HUES64 (cell line): ENCODE measurements around the gene CXCL1.

Experiments used
- H3K27ac ChIP-seq: 2 replicates; pipeline ENCODE4 v1.7.0; 2013; ENCODE audit warnings: low read depth, low read length, inconsistent platforms
- H3K27me3 ChIP-seq: 2 replicates; pipeline ENCODE4 v1.6.1; 2013; ENCODE audit warnings: mild to moderate bottlenecking, low read length; ENCODE audit not compliant: insufficient read depth
- H3K36me3 ChIP-seq: 2 replicates; pipeline ENCODE4 v1.6.1; 2013; ENCODE audit warnings: mild to moderate bottlenecking, low read length; ENCODE audit not compliant: insufficient read depth
- H3K4me1 ChIP-seq: 2 replicates; pipeline ENCODE4 v1.6.1; 2013; ENCODE audit warnings: mild to moderate bottlenecking, low read length, moderate library complexity; ENCODE audit not compliant: insufficient read depth
- H3K4me3 ChIP-seq: 2 replicates; pipeline ENCODE4 v1.5.1; 2013; ENCODE audit warnings: mild to moderate bottlenecking, low read length, moderate library complexity
- H3K9ac ChIP-seq: 2 replicates; pipeline ENCODE4 v1.6.1; 2013; ENCODE audit warnings: mild to moderate bottlenecking, low read depth, low read length
- H3K9me3 ChIP-seq: 2 replicates; pipeline ENCODE4 v1.6.1; 2013; ENCODE audit warnings: low read depth, low read length; ENCODE audit not compliant: insufficient read depth
- WGBS: fragments of 150-250, 120-280 bp; methylation state at CpG from one replicate; pipeline ENCODE4 v1.1.7; 2013; ENCODE audit warnings: missing lambda C conversion rate; 5-methylcytosine and 5-hydroxymethylcytosine counted together

The CXCL1 gene

DNA sequence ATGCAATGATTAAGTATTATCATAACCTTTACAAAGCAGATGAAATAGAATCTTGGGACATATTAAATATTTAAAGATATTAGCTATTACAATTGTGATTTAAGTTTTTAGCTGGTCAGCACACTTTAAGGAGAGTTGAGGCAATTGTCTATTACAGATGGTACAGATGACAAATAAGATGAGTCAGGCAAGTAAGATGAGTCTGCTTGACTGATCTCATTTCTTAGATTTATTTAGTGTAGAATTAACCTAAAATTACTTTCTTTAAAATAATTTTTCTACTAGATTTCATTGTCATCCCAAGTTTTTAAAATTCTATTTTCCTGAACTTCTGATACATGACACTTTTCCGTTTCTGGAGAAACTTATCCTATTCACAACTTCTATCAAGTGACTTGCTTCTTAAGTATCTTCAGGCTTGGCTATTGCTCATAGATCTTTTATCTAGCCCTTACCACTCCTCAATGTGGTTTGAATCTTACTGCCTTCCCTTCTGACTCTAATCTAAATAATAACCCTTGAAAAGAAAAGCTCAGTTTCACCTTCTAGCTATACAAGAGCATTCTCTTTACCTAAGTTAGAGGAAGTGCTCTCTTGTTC is 32.9 kb downstream of the CXCL1 start:
- no peak overlapping the region for H3K27ac ChIP-seq

GRCh38 chr4:73902817-73903547 is 33.8 kb downstream of the CXCL1 start:
- H3K27me3 ChIP-seq = no peaks in the 10 kb centered on the region
- no peaks in the 10 kb centered on the region for H3K4me1 ChIP-seq
- no peaks in the 10 kb centered on the region for H3K36me3 ChIP-seq
- no peak overlapping the region for H3K27ac ChIP-seq
- whole genome bisulfite sequencing = 89% methylated on average over 3 of the region's 3 CpGs
- H3K9me3 ChIP-seq = no peaks in the 10 kb centered on the region
- no peak overlapping the region for H3K4me3 ChIP-seq
- H3K9ac ChIP-seq = no peak overlapping the region

More for the DNA sequence above, 32.9 kb downstream of the CXCL1 start:
- H3K9ac ChIP-seq = no peak overlapping the region
- H3K9me3 ChIP-seq = no peaks in the 10 kb centered on the region
- H3K4me3 ChIP-seq = no peak overlapping the region
- 95% methylated on average over 1 of the region's 1 CpG for WGBS
- no peaks in the 10 kb centered on the region for H3K4me1 ChIP-seq
- H3K36me3 ChIP-seq = no peaks in the 10 kb centered on the region
- no peaks in the 10 kb centered on the region for H3K27me3 ChIP-seq

DNA sequence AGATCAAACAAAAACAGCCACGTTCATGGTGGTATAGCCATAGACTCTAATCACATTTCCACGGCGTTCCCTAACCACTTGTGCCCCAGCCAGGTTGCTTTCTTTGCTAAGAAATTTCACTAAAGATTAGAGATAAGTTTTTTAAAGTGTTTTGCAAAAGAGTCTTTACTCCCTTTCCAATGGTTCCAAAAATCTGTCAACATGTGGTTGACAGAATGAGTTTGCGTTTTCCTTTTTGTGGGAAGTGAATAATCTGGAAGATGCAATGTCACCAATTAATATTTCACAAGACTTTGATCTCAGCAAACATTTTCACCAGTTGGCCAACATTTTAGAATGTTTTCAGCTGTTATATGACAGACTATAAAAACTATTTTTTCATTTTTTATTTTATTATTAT is 35.3 kb downstream of the CXCL1 start:
- no peaks in the 10 kb centered on the region for H3K4me1 ChIP-seq
- H3K27me3 ChIP-seq = no peaks in the 10 kb centered on the region
- no peaks in the 10 kb centered on the region for H3K36me3 ChIP-seq
- no peak overlapping the region for H3K9ac ChIP-seq
- H3K27ac ChIP-seq = no peak overlapping the region
- whole genome bisulfite sequencing = 98% methylated on average over 3 of the region's 4 CpGs
- H3K4me3 ChIP-seq = no peak overlapping the region
- H3K9me3 ChIP-seq = no peaks in the 10 kb centered on the region

- Histone ChIP-seq H3K9ac (no peak overlapping the region), H3K9me3 (no peaks in the 10 kb centered on the region), H3K4me3 (no peak overlapping the region), H3K27me3 (no peaks in the 10 kb centered on the region), H3K27ac (no peak overlapping the region), H3K4me1 (no peaks in the 10 kb centered on the region), H3K36me3 (no peaks in the 10 kb centered on the region)
Measured at GRCh38 chr4:73908965-73909364, 39.8 kb downstream of the CXCL1 start.

DNA sequence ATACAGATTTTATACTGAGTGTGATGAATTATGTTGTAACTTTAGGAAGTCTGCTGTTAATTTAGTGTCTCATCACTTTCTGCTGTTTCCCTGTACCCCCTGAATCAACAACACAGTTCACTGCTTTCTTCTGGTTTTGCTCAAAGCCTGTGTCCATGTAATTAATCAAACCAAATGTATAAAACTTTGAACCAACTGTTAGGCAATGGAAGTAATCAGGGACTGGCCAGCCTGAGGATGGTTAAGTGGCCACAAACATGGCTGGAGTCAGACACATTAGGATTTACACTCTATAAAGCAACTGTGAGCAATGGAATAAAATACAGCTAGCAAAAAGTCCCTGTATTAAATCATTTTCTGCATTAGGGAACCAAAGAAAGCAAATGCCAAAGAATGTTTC is 42.6 kb downstream of the CXCL1 start:
- Histone ChIP-seq H3K4me3 (no peak overlapping the region), H3K27me3 (no peaks in the 10 kb centered on the region), H3K27ac (no peak overlapping the region), H3K9ac (no peak overlapping the region), H3K9me3 (no peaks in the 10 kb centered on the region), H3K4me1 (no peaks in the 10 kb centered on the region), H3K36me3 (no peaks in the 10 kb centered on the region)

GRCh38 chr4:73912191-73912590 is 43.0 kb downstream of the CXCL1 start:
- H3K27ac ChIP-seq = no peak overlapping the region
- no peaks in the 10 kb centered on the region for H3K9me3 ChIP-seq
- H3K4me1 ChIP-seq = no peaks in the 10 kb centered on the region
- H3K9ac ChIP-seq = no peak overlapping the region
- H3K27me3 ChIP-seq = no peaks in the 10 kb centered on the region
- WGBS = 0% methylated on average over 1 of the region's 1 CpG
- no peak overlapping the region for H3K4me3 ChIP-seq
- H3K36me3 ChIP-seq = no peaks in the 10 kb centered on the region

- 92% methylated on average over 1 of the region's 1 CpG for WGBS
- no peaks in the 10 kb centered on the region for H3K27me3 ChIP-seq
- no peak overlapping the region for H3K27ac ChIP-seq
- no peaks in the 10 kb centered on the region for H3K36me3 ChIP-seq
- H3K4me1 ChIP-seq = no peaks in the 10 kb centered on the region
- no peak overlapping the region for H3K9ac ChIP-seq
- no peaks in the 10 kb centered on the region for H3K9me3 ChIP-seq
- no peak overlapping the region for H3K4me3 ChIP-seq
Measured at GRCh38 chr4:73914071-73914470, 44.9 kb downstream of the CXCL1 start.

DNA sequence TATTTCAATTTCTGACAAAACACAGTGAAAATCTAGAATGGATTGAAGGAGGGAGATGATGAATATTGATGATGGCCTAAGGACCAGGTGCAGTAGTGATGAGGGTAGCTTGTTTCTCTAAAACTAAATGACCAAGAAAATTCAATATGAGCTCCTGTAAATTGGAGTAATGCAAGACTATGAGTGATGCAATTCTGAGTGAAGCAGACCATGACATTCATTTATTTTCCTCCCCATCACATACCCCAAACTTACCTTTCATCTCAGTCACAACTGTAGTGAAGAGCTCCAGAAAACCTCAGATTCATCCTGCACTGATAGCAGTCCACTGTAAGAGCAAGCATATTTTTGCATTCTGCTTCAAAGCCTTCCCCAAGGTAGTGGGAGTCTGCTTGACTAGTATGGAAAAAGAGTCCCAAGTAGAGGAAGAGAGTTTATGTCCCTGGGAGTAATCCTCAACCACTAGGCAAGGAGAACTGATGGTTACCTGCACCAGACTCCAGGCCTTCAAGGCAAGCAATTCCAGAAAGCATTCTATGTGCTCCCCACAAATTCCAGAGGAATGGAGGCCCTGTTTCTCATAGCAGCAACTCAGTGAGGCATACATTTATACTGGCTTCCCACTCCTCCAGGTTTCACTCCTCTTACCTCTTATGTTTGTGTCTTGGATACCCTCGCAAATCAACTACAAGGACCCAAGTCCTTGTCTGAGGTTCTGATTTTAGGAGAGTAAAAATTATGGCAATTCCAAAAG is 47.2 kb downstream of the CXCL1 start:
- WGBS = no CpG with 5 or more reads among the region's 1 CpG
- H3K27me3 ChIP-seq = no peaks in the 10 kb centered on the region
- H3K36me3 ChIP-seq = no peaks in the 10 kb centered on the region
- no peak overlapping the region for H3K27ac ChIP-seq
- H3K4me1 ChIP-seq = no peaks in the 10 kb centered on the region
- H3K9ac ChIP-seq = no peak overlapping the region
- H3K9me3 ChIP-seq = no peaks in the 10 kb centered on the region
- H3K4me3 ChIP-seq = no peak overlapping the region

DNA sequence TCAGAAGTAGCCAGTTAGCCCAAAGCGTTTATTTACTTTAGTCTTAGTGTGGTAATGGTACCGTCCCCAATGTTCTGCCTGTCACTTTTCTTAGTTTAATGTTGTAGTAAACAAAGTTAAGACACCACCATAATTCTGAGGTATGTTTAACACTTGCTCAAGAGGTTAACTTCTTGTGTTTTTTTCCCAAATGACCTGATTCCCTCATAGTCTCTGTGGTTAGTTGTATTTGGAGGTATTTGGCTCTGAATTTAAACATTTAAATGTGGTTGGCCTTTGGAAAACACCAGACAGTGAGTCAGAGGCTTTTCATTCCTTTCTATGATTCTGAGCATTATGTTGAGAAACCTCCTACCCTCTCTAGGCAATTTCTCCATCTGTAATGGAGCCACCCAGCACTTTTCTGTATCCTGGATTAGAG is 47.9 kb downstream of the CXCL1 start:
- Histone ChIP-seq H3K36me3 (no peaks in the 10 kb centered on the region), H3K4me3 (no peak overlapping the region), H3K9ac (no peak overlapping the region), H3K4me1 (no peaks in the 10 kb centered on the region), H3K27me3 (no peaks in the 10 kb centered on the region), H3K9me3 (no peaks in the 10 kb centered on the region), H3K27ac (no peak overlapping the region)
- WGBS = 100% methylated on average over 2 of the region's 2 CpGs

GRCh38 chr4:73918058-73918457 is 48.9 kb downstream of the CXCL1 start:
- Histone ChIP-seq H3K4me1 (no peaks in the 10 kb centered on the region), H3K4me3 (no peak overlapping the region), H3K9me3 (no peaks in the 10 kb centered on the region), H3K36me3 (no peaks in the 10 kb centered on the region), H3K27me3 (no peaks in the 10 kb centered on the region), H3K27ac (no peak overlapping the region), H3K9ac (no peak overlapping the region)
- 100% methylated on average over 2 of the region's 2 CpGs for WGBS

- no peak overlapping the region for H3K4me3 ChIP-seq
- no peaks in the 10 kb centered on the region for H3K4me1 ChIP-seq
- H3K27ac ChIP-seq = no peak overlapping the region
- no peak overlapping the region for H3K9ac ChIP-seq
- H3K27me3 ChIP-seq = no peaks in the 10 kb centered on the region
- 90% methylated on average over 3 of the region's 3 CpGs for WGBS
- no peaks in the 10 kb centered on the region for H3K36me3 ChIP-seq
- H3K9me3 ChIP-seq = no peaks in the 10 kb centered on the region
Measured at GRCh38 chr4:73919691-73920090, 50.5 kb downstream of the CXCL1 start.
